HCT116 (cell line): Measurements from ENCODE around the gene PLA2G2C. TPM values are rescaled to one million over a fixed set of nuclear protein-coding genes. Genes with fewer than 3 reads are reported as not detected.

Source experiments
- ATAC-seq: fragments of 200-7000 bp; cut with Tn5 transposase; 2 replicates; pipeline ENCODE4 v1.9.1; 2020; ENCODE audit warnings: mild to moderate bottlenecking, moderate library complexity
- BruUV-seq: library from RNA; stranded (reverse); fragments of 400-500 nt; replicated peaks from 2 replicates; lab custom pipeline; 2021; lab: Mats Ljungman, UMichigan
- CTCF ChIA-PET: fragments of 300-600 bp; sonication (Branson Sonifier 250); formaldehyde crosslinking; loops from one replicate; lab custom pipeline; 2021; ENCODE audit warnings: antibody characterized with exemption; lab: Charles Lee
- POLR2A ChIA-PET: fragments of 300-600, 350-600 bp; sonication (Branson Sonifier 250); formaldehyde crosslinking; loops from one replicate; lab custom pipeline; 2021; ENCODE audit warnings: antibody characterized with exemption; lab: Charles Lee
- RAD21 ChIA-PET, 2 experiments: fragments of 300-600 bp; sonication (Branson Sonifier 250); formaldehyde crosslinking; loops; one replicate each; lab custom pipeline; 2023; ENCODE audit warnings: low total read pairs in 2 of 2; ENCODE audit not compliant: uncharacterized antibody in 2 of 2, unreplicated experiment in 2 of 2, low non-redundant PET in 1 of 2; lab: Charles Lee
- DNase-seq: peaks from one replicate; pipeline ENCODE4 v3.0.0-alpha.2; 2010; ENCODE audit warnings: low read depth, low spot score
- H2AFZ ChIP-seq: fragments of 200-600 bp; shearing (Covaris generic), sonication (generic); 2 replicates; pipeline ENCODE4 v1.6.1; 2017; ENCODE audit warnings: low read depth, mixed run types, mixed read lengths, antibody characterized with exemption, low read length; ENCODE audit not compliant: poor library complexity, severe bottlenecking
- H3K27ac ChIP-seq: 2 replicates; pipeline ENCODE4 v1.5.1; 2012; ENCODE audit warnings: low read depth, low read length
- H3K27me3 ChIP-seq: fragments of 200-600 bp; sonication (generic); 2 replicates; pipeline ENCODE4 v1.6.1; 2016; ENCODE audit warnings: mixed run types, low read length, mixed read lengths; ENCODE audit not compliant: insufficient read depth
- H3K36me3 ChIP-seq, 2 experiments: fragments of 200-500 bp in 1 of 2; fragments of 200-600 bp in 1 of 2; sonication (Bioruptor generic) in 1 of 2; sonication (generic) in 1 of 2; 2 replicates each; pipeline versions ENCODE4 v1.5.1 to v1.6.1; 2014 to 2016; ENCODE audit warnings: low read length in 2 of 2, inconsistent platforms in 1 of 2, mixed read lengths in 1 of 2, mixed run types in 1 of 2; ENCODE audit not compliant: insufficient read depth in 2 of 2, control insufficient read depth in 1 of 2
- H3K4me1 ChIP-seq, 2 experiments: fragments of 200-600 bp in 1 of 2; sonication (generic) in 1 of 2; 2 replicates each; pipeline versions ENCODE4 v1.5.1 to v1.6.1; 2012 to 2017; ENCODE audit warnings: low read length in 2 of 2, inconsistent platforms in 1 of 2, mild to moderate bottlenecking in 1 of 2, mixed read lengths in 1 of 2, mixed run types in 1 of 2, moderate library complexity in 1 of 2; ENCODE audit not compliant: insufficient read depth in 2 of 2, control insufficient read depth in 1 of 2
- H3K4me2 ChIP-seq: fragments of 200-600 bp; sonication (generic); 2 replicates; pipeline ENCODE4 v1.6.1; 2017; ENCODE audit warnings: mixed run types, low read length, mixed read lengths
- H3K4me3 ChIP-seq, 2 experiments: fragments of 200-600 bp in 1 of 2; sonication (generic) in 1 of 2; replicated peaks in 1 of 2; 2 replicates each; pipeline ENCODE4 v1.5.1; 2011 to 2016; ENCODE audit warnings: low read length in 2 of 2, control low read depth in 1 of 2, low read depth in 1 of 2, mild to moderate bottlenecking in 1 of 2, mixed read lengths in 1 of 2, mixed run types in 1 of 2
- H3K79me2 ChIP-seq: fragments of 200-600 bp; sonication (generic); 2 replicates; pipeline ENCODE4 v1.6.1; 2017; ENCODE audit warnings: mild to moderate bottlenecking, mixed run types, low read length, moderate library complexity, mixed read lengths; ENCODE audit not compliant: insufficient read depth
- H3K9ac ChIP-seq: fragments of 200-600 bp; sonication (generic); 2 replicates; pipeline ENCODE4 v1.6.1; 2016; ENCODE audit warnings: low read length, mixed read lengths
- H3K9me2 ChIP-seq: fragments of 200-600 bp; sonication (generic), shearing (Covaris generic); 2 replicates; pipeline ENCODE4 v1.6.1; 2017; ENCODE audit warnings: mixed run types, mild to moderate bottlenecking, moderate library complexity; ENCODE audit not compliant: insufficient read depth
- H3K9me3 ChIP-seq, 2 experiments: fragments of 200-500 bp in 1 of 2; fragments of 200-600 bp in 1 of 2; sonication (Bioruptor generic) in 1 of 2; sonication (generic) in 1 of 2; 2 replicates each; pipeline ENCODE4 v1.6.1; 2014 to 2017; ENCODE audit warnings: low read length in 2 of 2, mixed read lengths in 2 of 2, inconsistent platforms in 1 of 2, low read depth in 1 of 2, mild to moderate bottlenecking in 1 of 2, mixed run types in 1 of 2, moderate library complexity in 1 of 2; ENCODE audit not compliant: control insufficient read depth in 1 of 2, insufficient read depth in 1 of 2
- H4K20me1 ChIP-seq: fragments of 200-600 bp; sonication (generic), shearing (Covaris generic); 2 replicates; pipeline ENCODE4 v1.6.1; 2017; ENCODE audit warnings: mixed run types, mild to moderate bottlenecking, moderate library complexity; ENCODE audit not compliant: insufficient read depth
- CBX3 ChIP-seq: IDR thresholded peaks from 2 replicates; pipeline ENCODE4 v1.6.1; 2012; ENCODE audit warnings: low read depth
- JUND ChIP-seq: IDR thresholded peaks from 2 replicates; pipeline ENCODE4 v1.6.1; 2012
- POLR2AphosphoS5 ChIP-seq: IDR thresholded peaks from 2 replicates; pipeline ENCODE4 v1.6.1; 2011; ENCODE audit warnings: mild to moderate bottlenecking, low read depth, low read length, moderate library complexity
- RAD21 ChIP-seq: IDR thresholded peaks from 2 replicates; pipeline ENCODE4 v1.6.1; 2012; ENCODE audit warnings: low read depth, mild to moderate bottlenecking
- intact Hi-C: fragments of 100-400 bp; cut with micrococcal nuclease; formaldehyde crosslinking; loops from 2 replicates; pipeline ENCODE4 v1.10.0; 2022
- total RNA-seq: library from RNA; stranded (reverse); gene quantifications from one replicate; pipeline ENCODE4 v1.2.1, GENCODE V29; 2021; ENCODE audit not compliant: unreplicated experiment

PLA2G2C gene
- total RNA-seq, 1 experiment from 2014 or later, result not detected

DNA sequence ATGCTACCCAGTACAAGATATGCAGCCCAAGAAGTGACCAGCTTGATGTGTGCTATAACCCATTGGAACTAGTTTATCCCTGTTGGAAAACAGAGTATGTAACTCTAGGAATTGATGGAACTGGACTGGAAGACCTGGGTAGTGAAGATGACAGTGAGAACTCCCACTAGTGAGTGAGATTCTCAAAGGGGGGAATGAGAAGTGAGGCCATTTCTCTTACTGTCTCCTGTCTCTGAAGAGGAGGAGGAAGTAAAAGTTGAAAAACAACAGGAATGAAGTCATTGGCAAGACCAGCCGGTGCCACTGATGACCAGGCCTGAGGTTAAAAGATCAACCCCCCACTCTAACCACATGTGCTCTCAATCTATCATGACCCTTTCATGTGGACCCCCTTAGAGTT is 26.3 kb downstream of the PLA2G2C start:
- H2AFZ ChIP-seq, result no peak overlapping the region
- TF ChIP-seq JUND (no peak), CBX3 (peak; percentile 96)
- intact Hi-C loops, result no loop called here
- no peak overlapping the region for H3K4me2 ChIP-seq
- no peaks in the 10 kb centered on the region for H3K36me3 ChIP-seq
- H3K27me3 ChIP-seq, result no peaks in the 10 kb centered on the region
- no peaks in the 10 kb centered on the region for H3K79me2 ChIP-seq
- ChIA-PET CTCF (no interaction called here), RAD21 (no interaction called here), POLR2A (no interaction called here)
- H3K27ac ChIP-seq, result no peak overlapping the region
- H3K9me2 ChIP-seq, result no peaks in the 10 kb centered on the region
- peaks cover 8 to 11% of the 10 kb centered on the region in 2 experiments; a peak in 2 of 4 replicates for H3K9me3 ChIP-seq
- no peaks in the 10 kb centered on the region for H3K4me1 ChIP-seq
- peak; percentile 27 for DNase-seq
- no peak for ATAC-seq
- BruUV-seq, result no TSS peak
- no peaks in the 10 kb centered on the region for H4K20me1 ChIP-seq
- no peak overlapping the region for H3K4me3 ChIP-seq
- no peak overlapping the region for H3K9ac ChIP-seq

DNA sequence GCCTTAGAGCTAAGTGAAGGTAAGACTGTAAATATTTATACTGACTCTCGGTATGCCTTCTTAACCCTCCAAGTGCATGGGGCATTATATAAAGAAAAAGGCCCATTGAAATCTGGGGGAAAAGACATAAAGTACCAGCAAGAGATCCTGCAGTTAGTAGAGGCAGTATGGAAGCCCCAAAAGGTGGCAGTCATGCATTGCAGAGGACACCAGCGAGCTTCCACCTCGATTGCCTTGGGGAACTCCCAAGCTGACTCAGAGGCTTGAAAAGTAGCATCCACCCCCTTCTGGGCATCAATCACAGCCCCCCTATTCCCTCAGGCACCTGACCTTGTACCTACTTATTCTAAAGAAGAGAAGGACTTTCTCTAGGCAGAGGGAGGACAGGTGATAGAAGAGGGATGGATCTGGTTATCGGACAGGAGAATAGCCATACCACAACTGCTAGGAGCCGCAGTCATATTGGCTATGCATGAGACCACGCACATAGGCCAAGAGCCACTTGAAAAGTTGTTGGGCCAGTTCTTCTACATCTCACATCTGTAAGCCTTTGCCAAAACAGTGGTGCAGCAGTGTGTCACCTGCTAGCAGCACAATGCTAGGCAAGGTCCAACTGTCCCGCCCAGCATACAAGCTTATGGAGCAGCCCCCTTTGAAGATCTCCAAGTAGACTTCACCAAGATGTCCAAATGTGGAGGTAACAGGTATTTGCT is 27.8 kb downstream of the PLA2G2C start:
- no peaks in the 10 kb centered on the region for H3K79me2 ChIP-seq
- no peak overlapping the region for H2AFZ ChIP-seq
- POLR2A ChIA-PET, result no interaction called here
- BruUV-seq, result no TSS peak
- ATAC-seq (no peak), DNase-seq (no peak)
- H3K4me3 ChIP-seq, result no peak overlapping the region
- no peak for TF ChIP-seq POLR2AphosphoS5
- peak; percentile 21; the same call in 1 of the 2 replicates for TF ChIP-seq RAD21
- H3K27ac ChIP-seq, result no peak overlapping the region
- H3K4me2 ChIP-seq, result no peak overlapping the region
- no peak overlapping the region for H3K9ac ChIP-seq
- RAD21 ChIA-PET, result no interaction called here
- no peaks in the 10 kb centered on the region for H3K27me3 ChIP-seq
- no peaks in the 10 kb centered on the region for H3K36me3 ChIP-seq
- H3K4me1 ChIP-seq, result no peaks in the 10 kb centered on the region
- no peaks in the 10 kb centered on the region for H3K9me2 ChIP-seq
- H4K20me1 ChIP-seq, result no peaks in the 10 kb centered on the region
- intact Hi-C loops, result no loop called here
- CTCF ChIA-PET, result no interaction called here
- H3K9me3 ChIP-seq, result peaks cover 8 to 11% of the 10 kb centered on the region in 2 experiments; a peak in 2 of 4 replicates
